K562 (cell line): ENCODE measurements around the gene PPM1N. TPM values are rescaled to one million over a fixed set of nuclear protein-coding genes. Genes with fewer than 3 reads are reported as not detected.
A peak's percentile ranks its signal among the peaks of the same experiment; 100 is the strongest.

ENCODE experiments used
- ADNP ChIP-seq: fragments of 200-800 bp; sonication (Bioruptor generic); IDR thresholded peaks from 2 replicates; pipeline ENCODE4 v1.6.1; 2016; ENCODE audit warnings: missing genetic modification characterization, missing compliant biosample characterization
- BRCA1 ChIP-seq, 2 experiments: fragments of 450-650 bp in 1 of 2; sonication (generic) in 1 of 2; formaldehyde crosslinking in 1 of 2; IDR thresholded peaks; 2 replicates each; pipeline versions ENCODE4 v1.5.0 to v1.6.1; 2017 to 2020; ENCODE audit warnings: mild to moderate bottlenecking in 1 of 2, missing genetic modification reagents in 1 of 2
- BRD9 ChIP-seq: fragments of 450-650 bp; IDR thresholded peaks from 2 replicates; pipeline ENCODE4 v1.6.1; 2018; ENCODE audit warnings: low read depth; ENCODE audit not compliant: partially characterized antibody
- ETV5 ChIP-seq: sonication (generic); formaldehyde crosslinking; IDR thresholded peaks from 2 replicates; pipeline ENCODE4 v1.4.0; 2020; ENCODE audit warnings: low read depth, mild to moderate bottlenecking, missing genetic modification reagents
- FOXM1 ChIP-seq, 2 experiments: fragments of 450-650 bp in 1 of 2; sonication (generic) in 1 of 2; formaldehyde crosslinking in 1 of 2; IDR thresholded peaks; 2 replicates each; pipeline versions ENCODE4 v1.6.1 to v1.9.0; 2017 to 2022; ENCODE audit warnings: low read depth in 2 of 2, mild to moderate bottlenecking in 2 of 2, missing genetic modification reagents in 1 of 2, moderate library complexity in 1 of 2
- KDM1A ChIP-seq, 2 experiments: fragments of 450-650 bp; IDR thresholded peaks; 2 replicates each; pipeline ENCODE4 v1.6.1; 2016; ENCODE audit warnings: mild to moderate bottlenecking in 2 of 2
- LCOR ChIP-seq: sonication (generic); formaldehyde crosslinking; IDR thresholded peaks from 2 replicates; pipeline ENCODE4 v1.8.0; 2022; ENCODE audit warnings: mild to moderate bottlenecking, missing genetic modification reagents
- PML ChIP-seq: IDR thresholded peaks from 2 replicates; pipeline ENCODE4 v1.6.1; 2012; ENCODE audit warnings: low read length, inconsistent platforms
- POLR2B ChIP-seq: fragments of 450-650 bp; IDR thresholded peaks from 2 replicates; pipeline ENCODE4 v1.6.1; 2018; ENCODE audit warnings: low read depth; ENCODE audit not compliant: partially characterized antibody
- RBM22 ChIP-seq: fragments of 200-400 bp; formaldehyde crosslinking; IDR thresholded peaks from 2 replicates; pipeline ENCODE4 v1.6.1; 2018; ENCODE audit warnings: low read length, low read depth; ENCODE audit not compliant: poor library complexity, severe bottlenecking
- RFX5 ChIP-seq: IDR thresholded peaks from 2 replicates; pipeline ENCODE4 v1.6.1; 2011; ENCODE audit warnings: low read depth, mild to moderate bottlenecking, improper control_type of control experiment, low read length
- SAP30 ChIP-seq: fragments of 200-600 bp; sonication (generic); IDR thresholded peaks from 2 replicates; pipeline ENCODE4 v1.6.1; 2012; ENCODE audit warnings: borderline replicate concordance, low read depth, mild to moderate bottlenecking, moderate library complexity, low read length, control low read depth, inconsistent platforms; ENCODE audit not compliant: insufficient read depth, poor library complexity, severe bottlenecking
- SUPT5H ChIP-seq: fragments of 450-650 bp; IDR thresholded peaks from 2 replicates; pipeline ENCODE4 v1.6.1; 2016
- TAL1 ChIP-seq: fragments of 450-650 bp; IDR thresholded peaks from 2 replicates; pipeline ENCODE4 v1.6.1; 2016; ENCODE audit warnings: mild to moderate bottlenecking
- U2AF2 ChIP-seq: fragments of 200-400 bp; formaldehyde crosslinking; optimal IDR thresholded peaks from 2 replicates; pipeline ENCODE3; 2017; ENCODE audit warnings: low read depth, mild to moderate bottlenecking, low read length
- ZKSCAN3 ChIP-seq: fragments of 250-450 bp; sonication (Bioruptor Pico); IDR thresholded peaks from 2 replicates; pipeline ENCODE4 v1.4.0; 2020
- ZNF134 ChIP-seq: fragments of 250-450 bp; sonication (Bioruptor Pico); conservative IDR thresholded peaks from 2 replicates; pipeline ENCODE4 v1.4.0; 2020
- ZNF232 ChIP-seq: sonication (generic); formaldehyde crosslinking; IDR thresholded peaks from 2 replicates; pipeline ENCODE4 v1.8.0; 2022; ENCODE audit warnings: mild to moderate bottlenecking, missing genetic modification reagents
- polyA plus RNA-seq, 8 experiments: library from polyadenylated mRNA; depleted of rRNA in 4 of 8; stranded (reverse) in 5 of 8; unstranded in 3 of 8; fragments of >200 nt; fragmentation: Nextera tagmentation in 2 of 8; fragmentation: Illumina TruSeq in 1 of 8; extraction: Ambion mirVana in 2 of 8; extraction: Trizol in 1 of 8; gene quantifications; 2 replicates each; pipeline versions ENCODE4 v1.2.1 to v1.2.3, GENCODE V29; 2011 to 2014; ENCODE audit warnings: inconsistent platforms in 1 of 8, missing spikeins in 1 of 8
- total RNA-seq, 7 experiments: library from RNA; depleted of rRNA in 6 of 7; stranded (reverse); fragments of >200 nt in 6 of 7; fragmentation: Illumina TruSeq in 2 of 7; extraction: Trizol in 2 of 7; gene quantifications; 2 replicates each; pipeline versions ENCODE4 v1.2.1 to v1.2.3, GENCODE V29; 2011 to 2021; ENCODE audit warnings: low replicate concordance in 1 of 7
- TF ChIP-seq, protein P1 (sequence below): fragments of 250-450 bp; sonication (Bioruptor Pico); IDR thresholded peaks from 2 replicates; pipeline ENCODE4 v1.9.0; 2021; ENCODE audit warnings: mild to moderate bottlenecking
- TF ChIP-seq, protein P2 (sequence below): sonication (generic); formaldehyde crosslinking; IDR thresholded peaks from 2 replicates; pipeline ENCODE4 v1.8.0; 2023; ENCODE audit warnings: missing genetic modification reagents, mild to moderate bottlenecking, borderline replicate concordance
- TF ChIP-seq, protein P3 (sequence below): fragments of 450-650 bp; IDR thresholded peaks from 2 replicates; pipeline ENCODE4 v1.6.1; 2016; ENCODE audit warnings: missing biosample characterization, missing genetic modification characterization
- TF ChIP-seq, protein P4 (sequence below): fragments of 250-450 bp; sonication (Bioruptor Pico); IDR thresholded peaks from 2 replicates; pipeline ENCODE4 v1.8.0; 2021; ENCODE audit warnings: moderate library complexity, mild to moderate bottlenecking, inconsistent platforms

The PPM1N gene
- total and polyA plus RNA-seq, 9 of the 15 experiments (the other 6 are each of a cell fraction or from before 2014, with no cell fraction given), result 4.5 to 15.6 (median 8.7) TPM

DNA sequence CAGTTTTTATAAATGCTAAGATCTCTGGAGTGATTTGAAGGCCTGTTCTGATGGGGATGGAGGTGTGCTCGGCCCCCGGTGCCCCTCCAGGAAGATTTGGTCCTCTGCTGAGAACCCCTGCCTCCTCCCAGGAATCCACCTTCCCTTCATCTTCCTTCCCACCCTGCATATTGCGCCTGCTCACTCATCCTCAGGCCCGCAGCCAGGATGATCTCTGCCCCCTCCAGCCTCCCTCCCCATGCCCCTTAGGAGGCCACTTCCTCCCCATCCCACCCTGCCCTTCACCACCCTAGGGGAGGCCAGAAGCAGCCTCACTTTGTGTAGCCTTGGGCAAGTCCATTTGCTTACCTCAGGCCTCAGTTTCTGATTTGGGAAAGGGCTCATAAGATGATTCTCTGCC, 28.7 kb downstream of the PPM1N start (continued):
- TF ChIP-seq, protein P1, sequence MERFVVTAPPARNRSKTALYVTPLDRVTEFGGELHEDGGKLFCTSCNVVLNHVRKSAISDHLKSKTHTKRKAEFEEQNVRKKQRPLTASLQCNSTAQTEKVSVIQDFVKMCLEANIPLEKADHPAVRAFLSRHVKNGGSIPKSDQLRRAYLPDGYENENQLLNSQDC (CRISPR knock-in tag), result no peak
- peak; percentile 13; the same call in 1 of the 2 replicates for TF ChIP-seq SUPT5H
- no peak for TF ChIP-seq ZNF232
- TF ChIP-seq RBM22, result no peak
- TF ChIP-seq ADNP (tag), result no peak
- TF ChIP-seq, protein P2, sequence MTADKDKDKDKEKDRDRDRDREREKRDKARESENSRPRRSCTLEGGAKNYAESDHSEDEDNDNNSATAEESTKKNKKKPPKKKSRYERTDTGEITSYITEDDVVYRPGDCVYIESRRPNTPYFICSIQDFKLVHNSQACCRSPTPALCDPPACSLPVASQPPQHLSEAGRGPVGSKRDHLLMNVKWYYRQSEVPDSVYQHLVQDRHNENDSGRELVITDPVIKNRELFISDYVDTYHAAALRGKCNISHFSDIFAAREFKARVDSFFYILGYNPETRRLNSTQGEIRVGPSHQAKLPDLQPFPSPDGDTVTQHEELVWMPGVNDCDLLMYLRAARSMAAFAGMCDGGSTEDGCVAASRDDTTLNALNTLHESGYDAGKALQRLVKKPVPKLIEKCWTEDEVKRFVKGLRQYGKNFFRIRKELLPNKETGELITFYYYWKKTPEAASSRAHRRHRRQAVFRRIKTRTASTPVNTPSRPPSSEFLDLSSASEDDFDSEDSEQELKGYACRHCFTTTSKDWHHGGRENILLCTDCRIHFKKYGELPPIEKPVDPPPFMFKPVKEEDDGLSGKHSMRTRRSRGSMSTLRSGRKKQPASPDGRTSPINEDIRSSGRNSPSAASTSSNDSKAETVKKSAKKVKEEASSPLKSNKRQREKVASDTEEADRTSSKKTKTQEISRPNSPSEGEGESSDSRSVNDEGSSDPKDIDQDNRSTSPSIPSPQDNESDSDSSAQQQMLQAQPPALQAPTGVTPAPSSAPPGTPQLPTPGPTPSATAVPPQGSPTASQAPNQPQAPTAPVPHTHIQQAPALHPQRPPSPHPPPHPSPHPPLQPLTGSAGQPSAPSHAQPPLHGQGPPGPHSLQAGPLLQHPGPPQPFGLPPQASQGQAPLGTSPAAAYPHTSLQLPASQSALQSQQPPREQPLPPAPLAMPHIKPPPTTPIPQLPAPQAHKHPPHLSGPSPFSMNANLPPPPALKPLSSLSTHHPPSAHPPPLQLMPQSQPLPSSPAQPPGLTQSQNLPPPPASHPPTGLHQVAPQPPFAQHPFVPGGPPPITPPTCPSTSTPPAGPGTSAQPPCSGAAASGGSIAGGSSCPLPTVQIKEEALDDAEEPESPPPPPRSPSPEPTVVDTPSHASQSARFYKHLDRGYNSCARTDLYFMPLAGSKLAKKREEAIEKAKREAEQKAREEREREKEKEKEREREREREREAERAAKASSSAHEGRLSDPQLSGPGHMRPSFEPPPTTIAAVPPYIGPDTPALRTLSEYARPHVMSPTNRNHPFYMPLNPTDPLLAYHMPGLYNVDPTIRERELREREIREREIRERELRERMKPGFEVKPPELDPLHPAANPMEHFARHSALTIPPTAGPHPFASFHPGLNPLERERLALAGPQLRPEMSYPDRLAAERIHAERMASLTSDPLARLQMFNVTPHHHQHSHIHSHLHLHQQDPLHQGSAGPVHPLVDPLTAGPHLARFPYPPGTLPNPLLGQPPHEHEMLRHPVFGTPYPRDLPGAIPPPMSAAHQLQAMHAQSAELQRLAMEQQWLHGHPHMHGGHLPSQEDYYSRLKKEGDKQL (CRISPR knock-in tag), result no peak
- TF ChIP-seq BRD9, result no peak
- no peak for TF ChIP-seq RFX5
- TF ChIP-seq BRCA1 (IDR thresholded peaks at IDR 0.05), result no peak
- TF ChIP-seq BRCA1 (CRISPR knock-in tag; IDR thresholded peaks at IDR 0.05), result no peak
- TF ChIP-seq, protein P3, sequence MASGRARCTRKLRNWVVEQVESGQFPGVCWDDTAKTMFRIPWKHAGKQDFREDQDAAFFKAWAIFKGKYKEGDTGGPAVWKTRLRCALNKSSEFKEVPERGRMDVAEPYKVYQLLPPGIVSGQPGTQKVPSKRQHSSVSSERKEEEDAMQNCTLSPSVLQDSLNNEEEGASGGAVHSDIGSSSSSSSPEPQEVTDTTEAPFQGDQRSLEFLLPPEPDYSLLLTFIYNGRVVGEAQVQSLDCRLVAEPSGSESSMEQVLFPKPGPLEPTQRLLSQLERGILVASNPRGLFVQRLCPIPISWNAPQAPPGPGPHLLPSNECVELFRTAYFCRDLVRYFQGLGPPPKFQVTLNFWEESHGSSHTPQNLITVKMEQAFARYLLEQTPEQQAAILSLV (tag), result no peak
- TF ChIP-seq ETV5, result no peak
- TF ChIP-seq KDM1A (IDR thresholded peaks at IDR 0.05), result no peak
- no peak for TF ChIP-seq U2AF2
- TF ChIP-seq LCOR (CRISPR knock-in tag), result no peak
- TF ChIP-seq PML, result 0 out of 2 replicates have a peak, but pooled peaks have one; percentile 6
- TF ChIP-seq, protein P4, sequence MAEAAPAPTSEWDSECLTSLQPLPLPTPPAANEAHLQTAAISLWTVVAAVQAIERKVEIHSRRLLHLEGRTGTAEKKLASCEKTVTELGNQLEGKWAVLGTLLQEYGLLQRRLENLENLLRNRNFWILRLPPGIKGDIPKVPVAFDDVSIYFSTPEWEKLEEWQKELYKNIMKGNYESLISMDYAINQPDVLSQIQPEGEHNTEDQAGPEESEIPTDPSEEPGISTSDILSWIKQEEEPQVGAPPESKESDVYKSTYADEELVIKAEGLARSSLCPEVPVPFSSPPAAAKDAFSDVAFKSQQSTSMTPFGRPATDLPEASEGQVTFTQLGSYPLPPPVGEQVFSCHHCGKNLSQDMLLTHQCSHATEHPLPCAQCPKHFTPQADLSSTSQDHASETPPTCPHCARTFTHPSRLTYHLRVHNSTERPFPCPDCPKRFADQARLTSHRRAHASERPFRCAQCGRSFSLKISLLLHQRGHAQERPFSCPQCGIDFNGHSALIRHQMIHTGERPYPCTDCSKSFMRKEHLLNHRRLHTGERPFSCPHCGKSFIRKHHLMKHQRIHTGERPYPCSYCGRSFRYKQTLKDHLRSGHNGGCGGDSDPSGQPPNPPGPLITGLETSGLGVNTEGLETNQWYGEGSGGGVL (CRISPR knock-in tag), result no peak
- TF ChIP-seq SAP30, result no peak
- peak; percentile 22 for TF ChIP-seq POLR2B
- no peak for TF ChIP-seq ZKSCAN3 (CRISPR knock-in tag)
- TF ChIP-seq ZNF134, result no peak
- TF ChIP-seq FOXM1 (IDR thresholded peaks at IDR 0.05; ENCODE audit: low read depth), result no peak
- no peak for TF ChIP-seq FOXM1 (CRISPR knock-in tag; IDR thresholded peaks at IDR 0.05; ENCODE audit: low read depth)
- no peak for TF ChIP-seq TAL1
